ENCODE data around the gene CMPK1.

DNA sequence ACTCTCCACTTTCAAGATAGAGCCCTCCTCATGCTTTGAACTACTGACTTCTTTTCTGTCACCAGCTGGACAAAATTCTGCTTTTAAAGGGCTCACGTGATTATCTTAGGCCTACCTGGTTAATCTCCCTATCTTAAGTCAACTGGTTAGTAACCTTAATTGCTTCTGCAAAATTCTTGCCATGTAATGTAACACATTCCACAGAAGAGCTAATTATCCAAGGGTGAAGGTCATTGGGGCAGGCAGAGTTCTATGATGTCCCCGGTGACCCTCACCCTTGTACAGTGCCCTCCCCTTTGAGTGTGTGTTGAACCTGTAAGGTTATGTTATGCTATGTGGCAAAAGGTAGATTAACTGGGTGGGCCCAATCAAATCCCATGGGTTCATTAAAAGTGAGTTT lies 57.3 kb downstream of the CMPK1 start:
- TF ChIP-seq EZH2 (IDR thresholded peaks at IDR 0.05; ENCODE audit: low read length): no peak
- TF ChIP-seq, protein P1, sequence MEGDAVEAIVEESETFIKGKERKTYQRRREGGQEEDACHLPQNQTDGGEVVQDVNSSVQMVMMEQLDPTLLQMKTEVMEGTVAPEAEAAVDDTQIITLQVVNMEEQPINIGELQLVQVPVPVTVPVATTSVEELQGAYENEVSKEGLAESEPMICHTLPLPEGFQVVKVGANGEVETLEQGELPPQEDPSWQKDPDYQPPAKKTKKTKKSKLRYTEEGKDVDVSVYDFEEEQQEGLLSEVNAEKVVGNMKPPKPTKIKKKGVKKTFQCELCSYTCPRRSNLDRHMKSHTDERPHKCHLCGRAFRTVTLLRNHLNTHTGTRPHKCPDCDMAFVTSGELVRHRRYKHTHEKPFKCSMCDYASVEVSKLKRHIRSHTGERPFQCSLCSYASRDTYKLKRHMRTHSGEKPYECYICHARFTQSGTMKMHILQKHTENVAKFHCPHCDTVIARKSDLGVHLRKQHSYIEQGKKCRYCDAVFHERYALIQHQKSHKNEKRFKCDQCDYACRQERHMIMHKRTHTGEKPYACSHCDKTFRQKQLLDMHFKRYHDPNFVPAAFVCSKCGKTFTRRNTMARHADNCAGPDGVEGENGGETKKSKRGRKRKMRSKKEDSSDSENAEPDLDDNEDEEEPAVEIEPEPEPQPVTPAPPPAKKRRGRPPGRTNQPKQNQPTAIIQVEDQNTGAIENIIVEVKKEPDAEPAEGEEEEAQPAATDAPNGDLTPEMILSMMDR (optimal IDR thresholded peaks at IDR 0.05 in 1 of 3, IDR thresholded peaks at IDR 0.05 in 1 of 3, conservative IDR thresholded peaks at IDR 0.05 in 1 of 3; ENCODE audit: extremely low read depth in 1 of 3, insufficient read depth in 2 of 3, low read length in 3 of 3): no peak
